NT2/D1 (cell line): ENCODE results near the gene RNF13.
"Not testable (repeated sequence)": the region's sequence is repeated elsewhere in the genome, so short reads cannot be mapped to it uniquely, and the experiment has no call there.

Experiments used
- YY1 ChIP-seq: IDR thresholded peaks from 2 replicates; pipeline ENCODE4 v1.6.1; 2011; ENCODE audit not compliant: insufficient read length, insufficient read depth
- ZNF274 ChIP-seq: IDR thresholded peaks from 2 replicates; pipeline ENCODE4 v1.6.1; 2011; ENCODE audit warnings: mild to moderate bottlenecking, low read depth, low read length

- TF ChIP-seq YY1, ZNF274: not testable (repeated sequence)
Observed at GRCh38 chr3:149884848-149885247, 71.8 kb downstream of the RNF13 start.
